GM21515 (cell line): Measurements from ENCODE around the gene DFFB.
"Not testable (repeated sequence)": the region's sequence is repeated elsewhere in the genome, so short reads cannot be mapped to it uniquely, and the experiment has no call there.

Experiments
- ATAC-seq: cut with Tn5 transposase; IDR thresholded peaks from one replicate; pipeline ENCODE4 v1.9.1; 2021; ENCODE audit not compliant: unreplicated experiment

The DFFB gene

GRCh38 chr1:3908886-3909517 is 51.7 kb downstream of the DFFB start:
- ATAC-seq = no peak

- ATAC-seq = no peak
Measured at GRCh38 chr1:3909615-3910014, 52.3 kb downstream of the DFFB start.

- no peak for ATAC-seq
Measured at GRCh38 chr1:3910049-3910731, 52.9 kb downstream of the DFFB start.

GRCh38 chr1:3910857-3911845 is 53.9 kb downstream of the DFFB start:
- no peak for ATAC-seq

GRCh38 chr1:3911981-3912808 is 54.9 kb downstream of the DFFB start:
- no peak for ATAC-seq

- ATAC-seq = no peak
Measured at GRCh38 chr1:3912809-3913685, 55.8 kb downstream of the DFFB start.

- no peak for ATAC-seq
Measured at GRCh38 chr1:3914331-3914851, 57.1 kb downstream of the DFFB start.

- ATAC-seq = no peak
Measured at GRCh38 chr1:3914911-3915310, 57.6 kb downstream of the DFFB start.

GRCh38 chr1:3915551-3916121 is 58.4 kb downstream of the DFFB start:
- no peak for ATAC-seq

GRCh38 chr1:3917761-3918160 is 60.5 kb downstream of the DFFB start:
- ATAC-seq = no peak

GRCh38 chr1:3918359-3918758 is 61.1 kb downstream of the DFFB start:
- ATAC-seq = not testable (repeated sequence)

GRCh38 chr1:3918966-3919611 is 61.8 kb downstream of the DFFB start:
- no peak for ATAC-seq

- no peak for ATAC-seq
Measured at GRCh38 chr1:3919706-3920105, 62.4 kb downstream of the DFFB start.

- ATAC-seq = no peak
Measured at GRCh38 chr1:3921765-3922164, 64.5 kb downstream of the DFFB start.

GRCh38 chr1:3922201-3922725 is 65.0 kb downstream of the DFFB start:
- peak; percentile 59 for ATAC-seq

GRCh38 chr1:3922851-3923250 is 65.6 kb downstream of the DFFB start:
- ATAC-seq = no peak

GRCh38 chr1:3923378-3924185 is 66.3 kb downstream of the DFFB start:
- ATAC-seq = no peak
